ENCODE measurements around the gene NUDT2. TPM values are rescaled to one million over a fixed set of nuclear protein-coding genes. Genes with fewer than 3 reads are reported as not detected.

The NUDT2 gene
- total and polyA plus RNA-seq, 12 donors = 14.4 to 28.9 (median 18.4) TPM

DNA sequence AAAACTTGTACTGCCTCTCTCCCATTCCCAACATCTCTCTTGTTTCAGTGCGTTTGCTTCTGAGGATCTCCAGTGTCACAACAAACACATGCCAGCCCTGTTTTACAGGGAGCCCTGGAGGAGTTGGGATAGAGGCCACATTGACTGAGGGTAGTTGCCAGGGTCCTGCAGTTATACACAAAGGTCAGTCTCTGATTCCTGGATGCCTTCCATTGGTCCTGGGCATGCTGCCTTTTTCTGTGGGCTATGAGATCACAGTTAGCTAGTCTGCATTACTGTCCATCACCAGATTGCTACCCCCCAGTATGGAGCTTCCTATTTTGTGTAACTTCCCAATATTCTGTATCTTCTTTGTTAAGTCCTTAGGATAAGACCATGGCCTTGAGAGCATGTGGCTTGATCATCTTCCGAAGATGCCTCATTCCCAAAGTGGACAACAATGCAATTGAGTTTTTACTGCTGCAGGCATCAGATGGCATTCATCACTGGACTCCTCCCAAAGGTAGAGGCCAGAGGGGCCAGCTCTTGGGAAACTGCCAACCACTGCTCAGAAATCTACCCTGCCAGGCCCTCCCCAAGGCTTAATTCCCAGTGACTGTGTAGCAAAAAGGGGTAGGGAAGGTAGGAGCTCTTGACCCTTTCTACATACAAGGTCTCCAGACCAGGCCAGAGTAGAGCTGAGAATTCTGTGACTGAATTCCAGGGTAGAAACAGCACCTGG, 9.5 kb downstream of the NUDT2 start:
- peak overlapping the region in 1 of 10 donors; percentile 24 for H3K27ac ChIP-seq
- TF ChIP-seq, protein P1, sequence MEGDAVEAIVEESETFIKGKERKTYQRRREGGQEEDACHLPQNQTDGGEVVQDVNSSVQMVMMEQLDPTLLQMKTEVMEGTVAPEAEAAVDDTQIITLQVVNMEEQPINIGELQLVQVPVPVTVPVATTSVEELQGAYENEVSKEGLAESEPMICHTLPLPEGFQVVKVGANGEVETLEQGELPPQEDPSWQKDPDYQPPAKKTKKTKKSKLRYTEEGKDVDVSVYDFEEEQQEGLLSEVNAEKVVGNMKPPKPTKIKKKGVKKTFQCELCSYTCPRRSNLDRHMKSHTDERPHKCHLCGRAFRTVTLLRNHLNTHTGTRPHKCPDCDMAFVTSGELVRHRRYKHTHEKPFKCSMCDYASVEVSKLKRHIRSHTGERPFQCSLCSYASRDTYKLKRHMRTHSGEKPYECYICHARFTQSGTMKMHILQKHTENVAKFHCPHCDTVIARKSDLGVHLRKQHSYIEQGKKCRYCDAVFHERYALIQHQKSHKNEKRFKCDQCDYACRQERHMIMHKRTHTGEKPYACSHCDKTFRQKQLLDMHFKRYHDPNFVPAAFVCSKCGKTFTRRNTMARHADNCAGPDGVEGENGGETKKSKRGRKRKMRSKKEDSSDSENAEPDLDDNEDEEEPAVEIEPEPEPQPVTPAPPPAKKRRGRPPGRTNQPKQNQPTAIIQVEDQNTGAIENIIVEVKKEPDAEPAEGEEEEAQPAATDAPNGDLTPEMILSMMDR (IDR thresholded peaks at IDR 0.05) = no peak
- H3K27me3 ChIP-seq = no peaks in the 10 kb centered on the region
- peaks cover 0 to 48% (median 12%) of the 10 kb centered on the region in 9 donors for H3K4me1 ChIP-seq
- no peak overlapping the region for H3K4me3 ChIP-seq
- no peaks in the 10 kb centered on the region for H3K9me3 ChIP-seq
- ATAC-seq (peak in 4 of 8 donors; percentile 28 to 58 (median 48)), DNase-seq (peak; percentile 15 to 29)
- intact Hi-C loops (cut with DNase I) = loop anchor here in 5 of 10 donors (10.0 kb wide), 3 partner anchors 166 to 266 kb away; no protein-coding TSS in a partner anchor
- H3K36me3 ChIP-seq = peaks cover 0 to 73% (median 13%) of the 10 kb centered on the region in 9 donors
- 74 to 78% methylated on average over 2 of the region's 2 CpGs for WGBS, 2 donors

DNA sequence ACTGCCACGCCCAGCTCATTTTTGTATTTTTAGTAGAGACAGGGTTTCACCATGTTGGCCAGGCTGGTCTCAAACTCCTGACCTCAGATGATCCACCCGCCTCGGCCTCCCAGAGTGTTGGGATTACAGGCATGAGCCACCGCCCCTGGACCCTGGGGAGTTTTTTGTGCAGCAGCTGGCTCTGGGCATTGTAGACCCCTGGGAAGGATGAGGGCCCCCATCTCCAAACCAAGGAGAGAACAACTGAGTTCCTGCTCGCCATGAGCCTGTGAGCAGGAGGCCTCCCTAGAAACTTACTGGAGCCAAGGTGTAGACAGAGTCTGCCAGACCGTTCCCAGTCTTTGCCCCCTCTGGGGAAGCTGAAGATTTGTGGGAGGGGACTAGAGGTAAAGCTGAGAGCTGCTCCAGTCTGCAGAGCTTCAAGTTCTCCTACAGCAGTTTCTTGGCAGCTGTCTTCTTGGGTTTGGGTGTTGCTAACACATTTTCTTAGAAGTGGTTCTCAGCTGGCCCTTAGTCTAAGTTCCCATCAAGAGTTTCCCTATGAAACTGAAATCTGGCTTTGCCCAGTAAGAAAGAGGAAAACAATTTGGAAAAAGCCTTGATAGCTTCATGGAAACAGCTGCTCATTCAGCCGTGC, 12.4 kb downstream of the NUDT2 start:
- H3K27ac ChIP-seq = peak overlapping the region in 5 of 10 donors; percentile 56 to 66 (median 63)
- H3K9me3 ChIP-seq = no peaks in the 10 kb centered on the region
- intact Hi-C loops (cut with DNase I) = loop anchor here in 1 of 10 donors (10.0 kb wide), 1 partner anchor 263 kb away; no protein-coding TSS in a partner anchor
- ATAC-seq = peak in 6 of 8 donors; percentile 22 to 49 (median 34)
- TF ChIP-seq, protein P1 (IDR thresholded peaks at IDR 0.05) = no peak
- no peak overlapping the region for H3K4me3 ChIP-seq
- DNase-seq = peak in 1 of 2 donors; percentile 37
- H3K4me1 ChIP-seq = peaks cover 0 to 55% (median 19%) of the 10 kb centered on the region in 9 donors
- no peaks in the 10 kb centered on the region for H3K27me3 ChIP-seq
- WGBS, 2 donors = 81 to 85% methylated on average over 7 of the region's 7 CpGs
- peaks cover 0 to 68% (median 17%) of the 10 kb centered on the region in 9 donors for H3K36me3 ChIP-seq

DNA sequence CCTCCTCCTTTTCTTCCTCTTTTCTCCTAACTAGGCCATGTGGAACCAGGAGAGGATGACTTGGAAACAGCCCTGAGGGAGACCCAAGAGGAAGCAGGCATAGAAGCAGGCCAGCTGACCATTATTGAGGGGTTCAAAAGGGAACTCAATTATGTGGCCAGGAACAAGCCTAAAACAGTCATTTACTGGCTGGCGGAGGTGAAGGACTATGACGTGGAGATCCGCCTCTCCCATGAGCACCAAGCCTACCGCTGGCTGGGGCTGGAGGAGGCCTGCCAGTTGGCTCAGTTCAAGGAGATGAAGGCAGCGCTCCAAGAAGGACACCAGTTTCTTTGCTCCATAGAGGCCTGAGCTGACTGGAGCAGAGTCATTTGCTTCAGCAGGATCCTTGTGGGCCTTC, 13.7 kb downstream of the NUDT2 start:
- Histone ChIP-seq H3K9me3 (no peaks in the 10 kb centered on the region), H3K36me3 (peaks cover 0 to 60% (median 17%) of the 10 kb centered on the region in 9 donors), H3K4me1 (peaks cover 0 to 54% (median 19%) of the 10 kb centered on the region in 9 donors), H3K27me3 (no peaks in the 10 kb centered on the region), H3K27ac (peak overlapping the region in 9 of 10 donors; percentile 10 to 66 (median 62)), H3K4me3 (no peak overlapping the region)
- intact Hi-C loops (cut with DNase I) = loop anchor here in 1 of 10 donors (10.0 kb wide), 1 partner anchor 262 kb away; no protein-coding TSS in a partner anchor
- DNase-seq (peak; percentile 73 to 74), ATAC-seq (peak; percentile 76 to 88 (median 83))
- WGBS, 2 donors = 69 to 81% methylated on average over 5 of the region's 5 CpGs
- TF ChIP-seq, protein P1 (IDR thresholded peaks at IDR 0.05) = no peak

DNA sequence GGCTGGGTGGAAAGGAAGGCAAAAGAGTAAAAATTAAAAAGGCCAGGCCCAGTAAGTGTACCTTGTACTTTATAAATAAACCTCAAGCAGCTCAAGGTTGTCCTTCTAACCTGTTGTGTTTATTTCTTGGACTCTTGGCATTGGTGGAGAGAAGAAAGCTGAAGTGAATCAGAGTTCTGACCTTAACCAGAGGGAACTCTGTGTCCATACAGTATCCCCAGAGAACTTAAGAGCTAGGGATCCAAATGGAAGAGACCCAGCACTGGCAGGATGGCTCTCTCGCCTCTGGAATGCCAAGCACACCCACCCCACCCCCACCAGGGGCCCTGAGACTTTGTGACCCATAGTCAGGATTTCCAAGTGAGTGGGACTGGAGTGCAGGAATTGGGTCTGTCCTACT, 14.2 kb downstream of the NUDT2 start:
- 73 to 77% methylated on average over 1 of the region's 1 CpG for WGBS, 2 donors
- Histone ChIP-seq H3K36me3 (peaks cover 0 to 55% (median 17%) of the 10 kb centered on the region in 9 donors), H3K4me1 (peaks cover 0 to 49% (median 19%) of the 10 kb centered on the region in 9 donors), H3K27me3 (no peaks in the 10 kb centered on the region), H3K4me3 (no peak overlapping the region), H3K27ac (peak overlapping the region in 7 of 10 donors; percentile 10 to 66 (median 62)), H3K9me3 (no peaks in the 10 kb centered on the region)
- TF ChIP-seq, protein P1 (IDR thresholded peaks at IDR 0.05) = no peak
- intact Hi-C loops (cut with DNase I) = loop anchor here in 1 of 10 donors (10.0 kb wide), 1 partner anchor 261 kb away; no protein-coding TSS in a partner anchor
- DNase-seq = no peak
- peak in 3 of 8 donors; percentile 31 to 63 (median 47) for ATAC-seq

Data from heart right ventricle (tissue), 16 donors.